BLaER1 treated with 17β-estradiol and CSF1 and Interleukin-3, amounts not matched to agents 10 nM and 100 nM (cell line): ENCODE results near the gene STOM.

ENCODE experiments used
- H3K27ac ChIP-seq, 11 experiments: shearing (Covaris generic); formaldehyde crosslinking; 2 replicates each; pipeline ENCODE4 v1.8.1; 2022
- H3K27me3 ChIP-seq, 11 experiments: shearing (Covaris generic); formaldehyde crosslinking; 2 replicates each; pipeline ENCODE4 v1.8.1; 2022
- H3K36me3 ChIP-seq, 11 experiments: shearing (Covaris generic); formaldehyde crosslinking; 2 replicates each; pipeline ENCODE4 v1.8.1; 2022
- H3K4me1 ChIP-seq, 10 experiments: shearing (Covaris generic); formaldehyde crosslinking; 2 replicates each; pipeline ENCODE4 v1.8.1; 2022
- H3K4me2 ChIP-seq, 11 experiments: shearing (Covaris generic); formaldehyde crosslinking; 2 replicates each; pipeline ENCODE4 v1.8.1; 2022
- H3K4me3 ChIP-seq, 10 experiments: shearing (Covaris generic); formaldehyde crosslinking; 2 replicates each; pipeline ENCODE4 v1.8.1; 2022
- H3K9ac ChIP-seq, 11 experiments: shearing (Covaris generic); formaldehyde crosslinking; 2 replicates each; pipeline ENCODE4 v1.8.1; 2022
- H3K9me3 ChIP-seq, 11 experiments: shearing (Covaris generic); formaldehyde crosslinking; replicated peaks in 1 of 11; 2 replicates each; pipeline ENCODE4 v1.8.1; 2022
- H4K20me1 ChIP-seq, 11 experiments: shearing (Covaris generic); formaldehyde crosslinking; 2 replicates each; pipeline ENCODE4 v1.8.1; 2022
- Cebpa-rat ChIP-seq, 11 experiments: shearing (Covaris generic); IDR thresholded peaks; 2 replicates each; pipeline ENCODE4 v1.8.1; 2022

The STOM gene

GRCh38 chr9:121305269-121305994, 64.6 kb downstream of the STOM start:
- H3K27me3 ChIP-seq = peaks cover 0 to 3% (median 0%) of the 10 kb centered on the region in 11 experiments; a peak in 4 of 22 replicates
- H3K36me3 ChIP-seq = peaks cover 14 to 96% (median 26%) of the 10 kb centered on the region in 11 experiments; a peak in 16 of 22 replicates
- no peak for TF ChIP-seq Cebpa-rat (IDR thresholded peaks at IDR 0.05)
- peak overlapping the region in 5 of 11 experiments; percentile 6 to 40 (median 15); a peak in 3 of 22 replicates for H3K9ac ChIP-seq
- H3K4me3 ChIP-seq = no peak overlapping the region
- peak overlapping the region; percentile 20 to 89 (median 73); a peak in 20 of 22 replicates for H3K4me2 ChIP-seq
- H3K4me1 ChIP-seq = peaks cover 24 to 46% (median 39%) of the 10 kb centered on the region in 10 experiments
- no peaks in the 10 kb centered on the region for H3K9me3 ChIP-seq
- no peak overlapping the region for H3K27ac ChIP-seq
- H4K20me1 ChIP-seq = peaks cover 0 to 80% (median 0%) of the 10 kb centered on the region in 11 experiments; a peak in 5 of 22 replicates

GRCh38 chr9:121304707-121305106, 65.3 kb downstream of the STOM start:
- Histone ChIP-seq H3K27ac (no peak overlapping the region), H3K36me3 (peaks cover 14 to 89% (median 26%) of the 10 kb centered on the region in 11 experiments; a peak in 16 of 22 replicates), H4K20me1 (peaks cover 0 to 83% (median 0%) of the 10 kb centered on the region in 11 experiments; a peak in 5 of 22 replicates), H3K27me3 (peaks cover 0 to 10% (median 0%) of the 10 kb centered on the region in 11 experiments; a peak in 4 of 22 replicates), H3K4me1 (peaks cover 32 to 53% (median 45%) of the 10 kb centered on the region in 10 experiments), H3K9me3 (no peaks in the 10 kb centered on the region), H3K4me3 (no peak overlapping the region), H3K9ac (no peak overlapping the region), H3K4me2 (peak overlapping the region in 2 of 11 experiments; percentile 61 to 82; a peak in 5 of 22 replicates)
- no peak for TF ChIP-seq Cebpa-rat (IDR thresholded peaks at IDR 0.05)

- Histone ChIP-seq H3K9ac (no peak overlapping the region), H3K4me3 (no peak overlapping the region), H3K27me3 (peaks cover 0 to 11% (median 0%) of the 10 kb centered on the region in 11 experiments; a peak in 4 of 22 replicates), H4K20me1 (peaks cover 0 to 77% (median 0%) of the 10 kb centered on the region in 11 experiments; a peak in 5 of 22 replicates), H3K27ac (no peak overlapping the region), H3K9me3 (no peaks in the 10 kb centered on the region), H3K4me2 (peak overlapping the region in 1 of 11 experiments; percentile 6; a peak in 1 of 22 replicates), H3K4me1 (peaks cover 39 to 61% (median 54%) of the 10 kb centered on the region in 10 experiments), H3K36me3 (peaks cover 14 to 80% (median 26%) of the 10 kb centered on the region in 11 experiments; a peak in 16 of 22 replicates)
- no peak for TF ChIP-seq Cebpa-rat (IDR thresholded peaks at IDR 0.05)
Measured at GRCh38 chr9:121303456-121304451, 66.3 kb downstream of the STOM start.

GRCh38 chr9:121302786-121303185, 67.3 kb downstream of the STOM start:
- no peak for TF ChIP-seq Cebpa-rat (IDR thresholded peaks at IDR 0.05)
- Histone ChIP-seq H3K4me2 (no peak overlapping the region), H3K4me3 (no peak overlapping the region), H4K20me1 (peaks cover 0 to 82% (median 0%) of the 10 kb centered on the region in 11 experiments; a peak in 5 of 22 replicates), H3K4me1 (peaks cover 49 to 69% (median 62%) of the 10 kb centered on the region in 10 experiments), H3K36me3 (peaks cover 14 to 70% (median 26%) of the 10 kb centered on the region in 11 experiments; a peak in 16 of 22 replicates), H3K27ac (no peak overlapping the region), H3K9ac (no peak overlapping the region), H3K9me3 (no peaks in the 10 kb centered on the region), H3K27me3 (peaks cover 0 to 11% (median 0%) of the 10 kb centered on the region in 11 experiments; a peak in 4 of 22 replicates)

- no peak for TF ChIP-seq Cebpa-rat (IDR thresholded peaks at IDR 0.05)
- H3K4me1 ChIP-seq = peaks cover 53 to 69% (median 62%) of the 10 kb centered on the region in 10 experiments
Measured at GRCh38 chr9:121302341-121302740, 67.7 kb downstream of the STOM start.

GRCh38 chr9:121301881-121302286, 68.2 kb downstream of the STOM start:
- H4K20me1 ChIP-seq = peaks cover 0 to 84% (median 0%) of the 10 kb centered on the region in 11 experiments; a peak in 5 of 22 replicates
- H3K27me3 ChIP-seq = peaks cover 0 to 11% (median 0%) of the 10 kb centered on the region in 11 experiments; a peak in 4 of 22 replicates
- H3K4me1 ChIP-seq = peaks cover 55 to 67% (median 63%) of the 10 kb centered on the region in 10 experiments
- no peak overlapping the region for H3K9ac ChIP-seq
- no peaks in the 10 kb centered on the region for H3K9me3 ChIP-seq
- no peak overlapping the region for H3K4me3 ChIP-seq
- peaks cover 14 to 61% (median 26%) of the 10 kb centered on the region in 11 experiments; a peak in 16 of 22 replicates for H3K36me3 ChIP-seq
- H3K27ac ChIP-seq = no peak overlapping the region
- TF ChIP-seq Cebpa-rat (IDR thresholded peaks at IDR 0.05) = no peak
- H3K4me2 ChIP-seq = peak overlapping the region in 2 of 11 experiments; percentile 7 to 10; a peak in 1 of 22 replicates

More at GRCh38 chr9:121302341-121302740, 67.7 kb downstream of the STOM start:
- no peak overlapping the region for H3K4me3 ChIP-seq
- peaks cover 14 to 66% (median 26%) of the 10 kb centered on the region in 11 experiments; a peak in 16 of 22 replicates for H3K36me3 ChIP-seq
- H3K4me2 ChIP-seq = no peak overlapping the region
- no peaks in the 10 kb centered on the region for H3K9me3 ChIP-seq
- no peak overlapping the region for H3K27ac ChIP-seq
- H3K9ac ChIP-seq = no peak overlapping the region
- H4K20me1 ChIP-seq = peaks cover 0 to 81% (median 0%) of the 10 kb centered on the region in 11 experiments; a peak in 5 of 22 replicates
- H3K27me3 ChIP-seq = peaks cover 0 to 11% (median 0%) of the 10 kb centered on the region in 11 experiments; a peak in 4 of 22 replicates

- Histone ChIP-seq H3K36me3 (peaks cover 14 to 57% (median 26%) of the 10 kb centered on the region in 11 experiments; a peak in 16 of 22 replicates), H3K9ac (peak overlapping the region; percentile 61 to 80 (median 74)), H3K4me3 (peak overlapping the region; percentile 51 to 76 (median 67)), H3K4me2 (peak overlapping the region; percentile 90 to 99 (median 96)), H3K27me3 (peaks cover 0 to 11% (median 0%) of the 10 kb centered on the region in 11 experiments; a peak in 4 of 22 replicates), H3K4me1 (peaks cover 48 to 74% (median 55%) of the 10 kb centered on the region in 10 experiments), H3K27ac (peak overlapping the region in 8 of 11 experiments; percentile 19 to 64 (median 51); a peak in 11 of 22 replicates), H3K9me3 (no peaks in the 10 kb centered on the region), H4K20me1 (peaks cover 0 to 89% (median 0%) of the 10 kb centered on the region in 11 experiments; a peak in 5 of 22 replicates)
- no peak for TF ChIP-seq Cebpa-rat (IDR thresholded peaks at IDR 0.05)
Measured at GRCh38 chr9:121300283-121301119, 69.5 kb downstream of the STOM start.
